Epithelial cell of proximal tubule (primary cell): Measurements from ENCODE around the gene HOXB8. TPM values are rescaled to one million over a fixed set of nuclear protein-coding genes. Genes with fewer than 3 reads are reported as not detected.

Experiments
- DNase-seq: peaks from one replicate; pipeline ENCODE4 v3.0.0-alpha.2; 2011; ENCODE audit warnings: low read depth
- H3K4me3 ChIP-seq: 2 replicates; pipeline ENCODE4 v1.5.1; 2011; ENCODE audit warnings: low read depth, mild to moderate bottlenecking, low read length
- CTCF ChIP-seq: conservative IDR thresholded peaks from 2 replicates; pipeline ENCODE4 v1.5.1; 2012; ENCODE audit warnings: low read depth, mild to moderate bottlenecking, low read length
- total RNA-seq: library from RNA; depleted of rRNA; stranded (reverse); fragments of >200 nt; gene quantifications from 2 replicates; pipeline ENCODE4 v1.2.3, GENCODE V29; 2015

The HOXB8 gene
- total RNA-seq, 1 donor from 2014 or later: 12.7 TPM

DNA sequence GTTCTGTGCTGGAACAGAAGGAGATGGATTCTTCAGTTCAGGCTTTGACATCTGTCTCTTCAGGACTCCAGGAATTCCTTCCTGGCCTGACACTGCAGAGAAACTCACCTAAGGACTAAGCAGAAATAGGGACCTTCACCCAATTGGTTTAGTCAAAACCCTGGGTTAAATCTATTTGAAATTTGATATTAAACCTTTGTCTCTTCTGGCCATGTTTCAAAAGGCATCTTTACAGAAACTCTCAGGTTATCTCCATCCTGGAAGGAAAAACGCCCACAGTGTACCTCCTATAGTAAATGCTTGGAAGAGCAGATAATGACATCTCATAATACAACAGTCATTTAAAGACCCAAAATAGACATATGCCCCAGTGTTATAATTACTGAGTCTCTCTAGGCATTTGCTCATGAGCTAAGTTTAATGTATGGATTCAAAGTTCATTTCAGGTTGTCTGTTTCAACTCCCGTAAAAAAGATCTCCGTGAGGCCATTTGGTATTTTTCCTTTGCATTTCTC is 31.3 kb downstream of the HOXB8 start:
- TF ChIP-seq CTCF: no peak
- DNase-seq: no peak
- H3K4me3 ChIP-seq: peak overlapping the region; percentile 74

- no peak for TF ChIP-seq CTCF
- no peak for DNase-seq
- peak overlapping the region; percentile 74 for H3K4me3 ChIP-seq
Measured at GRCh38 chr17:48582750-48583069, 32.4 kb downstream of the HOXB8 start.

DNA sequence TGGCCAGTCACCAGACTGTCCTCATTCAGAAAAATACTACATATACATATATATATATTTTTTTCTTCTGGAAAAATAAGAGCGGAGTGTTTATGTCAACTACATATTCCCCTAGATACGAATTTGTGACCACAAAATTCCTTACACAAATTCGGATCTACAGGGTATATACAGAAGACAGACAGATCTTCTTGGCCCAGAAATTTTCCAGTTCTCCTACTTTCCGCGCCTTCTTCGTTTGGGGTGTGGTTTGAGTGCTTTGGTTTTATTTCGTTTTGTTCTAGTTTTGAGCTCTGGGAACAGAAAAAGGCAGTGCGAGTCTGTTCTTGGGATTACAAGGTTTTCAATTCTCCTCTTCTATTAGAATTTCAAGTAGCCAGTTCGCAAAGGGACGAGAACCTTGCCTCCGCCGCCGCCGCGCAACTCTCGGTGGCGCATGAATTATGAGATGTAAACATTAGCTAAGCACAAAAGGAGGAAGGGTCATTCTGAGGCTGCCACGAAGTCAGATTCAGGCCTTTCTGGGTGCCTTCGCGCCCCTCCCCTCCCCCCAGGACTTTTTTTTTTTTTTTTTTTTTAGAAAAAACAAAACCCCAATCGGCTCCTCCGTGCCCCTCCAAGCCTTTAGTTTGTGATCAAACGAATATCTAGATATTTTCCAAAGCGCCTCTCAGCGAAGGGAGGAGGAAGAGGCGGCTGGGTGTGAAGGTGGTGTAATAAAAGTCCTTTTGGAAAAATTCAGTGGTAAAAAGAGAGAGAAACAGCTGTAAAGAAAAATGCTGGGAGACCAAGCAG is 35.1 kb downstream of the HOXB8 start:
- peak overlapping the region; percentile 74 for H3K4me3 ChIP-seq
- DNase-seq: no peak
- no peak for TF ChIP-seq CTCF

- DNase-seq: no peak
Measured at GRCh38 chr17:48579471-48579759, 35.7 kb downstream of the HOXB8 start.

GRCh38 chr17:48578616-48579470 is 36.2 kb downstream of the HOXB8 start:
- peak overlapping the region; percentile 74 for H3K4me3 ChIP-seq
- no peak for TF ChIP-seq CTCF
- no peak for DNase-seq

More at GRCh38 chr17:48579471-48579759, 35.7 kb downstream of the HOXB8 start:
- H3K4me3 ChIP-seq: peak overlapping the region; percentile 74
- no peak for TF ChIP-seq CTCF

- H3K4me3 ChIP-seq: peak within 1 kb of the TSS; percentile 74
- TF ChIP-seq CTCF: no peak
- DNase-seq: no peak
Measured at GRCh38 chr17:48577946-48578615, 37.0 kb downstream of the HOXB8 start, which contains the start of gene HOXB4. TSS of gene HOXB4 (minus strand) at chr17:48578350. CDS start at chr17:48578319, 31 bp downstream.
